SK-N-SH (cell line): Measurements from ENCODE around the gene RBM19. TPM values are rescaled to one million over a fixed set of nuclear protein-coding genes. Genes with fewer than 3 reads are reported as not detected.

Experiments
- CTCF ChIA-PET: fragments of 300-600, 350-600 bp; formaldehyde crosslinking; extraction: SDS; loops from one replicate; lab custom pipeline; 2021; lab: Yijun Ruan, JAX
- POLR2A ChIA-PET: fragments of 350-600 bp; sonication (Branson Sonifier 250); formaldehyde crosslinking; extraction: SDS; loops from one replicate; lab custom pipeline; 2020; ENCODE audit warnings: antibody characterized with exemption, inconsistent platforms; lab: Yijun Ruan, JAX
- DNase-seq: peaks from one replicate; pipeline ENCODE4 v3.0.0; 2012
- H2AFZ ChIP-seq: fragments of 200-600 bp; sonication (generic); 2 replicates; pipeline ENCODE4 v1.8.1; 2016; ENCODE audit warnings: antibody characterized with exemption, mild to moderate bottlenecking, low read depth
- H3F3A ChIP-seq: fragments of 200-600 bp; sonication (generic); replicated peaks from 2 replicates; pipeline ENCODE3; 2016; ENCODE audit warnings: antibody characterized with exemption, mild to moderate bottlenecking; ENCODE audit not compliant: insufficient read depth
- H3K27ac ChIP-seq, 2 experiments: fragments of 200-500 bp in 1 of 2; fragments of 200-600 bp in 1 of 2; sonication (Bioruptor generic) in 1 of 2; sonication (generic), shearing (Covaris generic) in 1 of 2; 2 replicates each; pipeline versions ENCODE4 v1.5.1 to v1.6.1; 2014 to 2016; ENCODE audit warnings: low read depth in 2 of 2, inconsistent platforms in 1 of 2, low read length in 1 of 2, mild to moderate bottlenecking in 1 of 2, mixed read lengths in 1 of 2
- H3K27me3 ChIP-seq: fragments of 200-600 bp; sonication (generic), shearing (Covaris generic); 2 replicates; pipeline ENCODE4 v1.6.1; 2016; ENCODE audit warnings: mixed run types; ENCODE audit not compliant: insufficient read depth
- H3K36me3 ChIP-seq, 2 experiments: fragments of 200-500 bp in 1 of 2; fragments of 200-600 bp in 1 of 2; sonication (Bioruptor generic) in 1 of 2; sonication (generic) in 1 of 2; replicated peaks in 1 of 2; 2 replicates each; pipeline versions ENCODE3 to v1.5.1; 2014 to 2016; ENCODE audit warnings: low read length in 1 of 2, mild to moderate bottlenecking in 1 of 2; ENCODE audit not compliant: insufficient read depth in 2 of 2, control insufficient read depth in 1 of 2
- H3K4me1 ChIP-seq, 2 experiments: fragments of 200-500 bp in 1 of 2; fragments of 200-600 bp in 1 of 2; sonication (Bioruptor generic) in 1 of 2; sonication (generic), shearing (Covaris generic) in 1 of 2; 2 replicates each; pipeline versions ENCODE4 v1.5.1 to v1.6.1; 2014 to 2016; ENCODE audit warnings: low read depth in 1 of 2, low read length in 1 of 2, mixed run types in 1 of 2; ENCODE audit not compliant: insufficient read depth in 2 of 2, control insufficient read depth in 1 of 2
- H3K4me2 ChIP-seq: fragments of 200-600 bp; sonication (generic), shearing (Covaris generic); 2 replicates; pipeline ENCODE4 v1.6.1; 2017; ENCODE audit warnings: mixed run types
- H3K4me3 ChIP-seq, 2 experiments: fragments of 200-500 bp in 1 of 2; fragments of 200-600 bp in 1 of 2; sonication (Bioruptor generic) in 1 of 2; sonication (generic), shearing (Covaris generic) in 1 of 2; 2 replicates each; pipeline versions ENCODE4 v1.5.1 to v1.8.1; 2014 to 2016; ENCODE audit warnings: low read depth in 2 of 2, inconsistent platforms in 1 of 2, low read length in 1 of 2, mild to moderate bottlenecking in 1 of 2, mixed read lengths in 1 of 2, moderate library complexity in 1 of 2
- H3K79me2 ChIP-seq: fragments of 200-600 bp; sonication (generic); 2 replicates; pipeline ENCODE4 v1.8.1; 2017; ENCODE audit warnings: mild to moderate bottlenecking; ENCODE audit not compliant: insufficient read depth
- H3K9ac ChIP-seq: fragments of 200-600 bp; sonication (generic); 2 replicates; pipeline ENCODE4 v1.6.1; 2017; ENCODE audit warnings: mixed run types
- H3K9me2 ChIP-seq: fragments of 200-600 bp; sonication (generic); 2 replicates; pipeline ENCODE4 v1.6.1; 2017; ENCODE audit warnings: mixed run types
- H3K9me3 ChIP-seq: fragments of 200-600 bp; sonication (generic); 2 replicates; pipeline ENCODE4 v1.6.1; 2017; ENCODE audit warnings: mixed run types, mild to moderate bottlenecking, moderate library complexity
- H4K20me1 ChIP-seq: fragments of 200-600 bp; sonication (generic); 2 replicates; pipeline ENCODE4 v1.6.1; 2017; ENCODE audit warnings: mild to moderate bottlenecking, mixed run types; ENCODE audit not compliant: insufficient read depth
- CTCF ChIP-seq: fragments of 200-600 bp; sonication (generic); IDR thresholded peaks from 2 replicates; pipeline ENCODE4 v1.6.1; 2017; ENCODE audit warnings: antibody characterized with exemption, mild to moderate bottlenecking, moderate library complexity
- EP300 ChIP-seq, 2 experiments: IDR thresholded peaks; 2 replicates each; pipeline versions ENCODE4 v1.4.0 to v1.6.1; 2012; ENCODE audit warnings: borderline replicate concordance in 1 of 2, low read depth in 1 of 2, low read length in 1 of 2
- FOSL2 ChIP-seq: IDR thresholded peaks from 2 replicates; pipeline ENCODE4 v1.4.0; 2012; ENCODE audit warnings: low read depth, mild to moderate bottlenecking, moderate library complexity, borderline replicate concordance
- JUND ChIP-seq: IDR thresholded peaks from 2 replicates; pipeline ENCODE4 v1.4.0; 2012
- POLR2AphosphoS5 ChIP-seq: IDR thresholded peaks from 2 replicates; pipeline ENCODE4 v1.6.1; 2012; ENCODE audit warnings: low read depth, low read length
- REST ChIP-seq: IDR thresholded peaks from 2 replicates; pipeline ENCODE4 v1.6.1; 2012; ENCODE audit warnings: mild to moderate bottlenecking, low read depth, low read length, moderate library complexity
- RFX5 ChIP-seq: IDR thresholded peaks from 2 replicates; pipeline ENCODE4 v1.6.1; 2012; ENCODE audit warnings: mild to moderate bottlenecking, improper control_type of control experiment, low read length
- RXRA ChIP-seq: IDR thresholded peaks from 2 replicates; pipeline ENCODE4 v1.4.0; 2012; ENCODE audit warnings: low read depth, mild to moderate bottlenecking, borderline replicate concordance
- TAF1 ChIP-seq: IDR thresholded peaks from 2 replicates; pipeline ENCODE4 v1.6.1; 2012; ENCODE audit warnings: low read depth, mild to moderate bottlenecking, low read length, moderate library complexity, borderline replicate concordance
- WGBS: methylation state at CpG from one replicate; pipeline ENCODE4 v1.1.6; 2017; ENCODE audit warnings: low lambda C conversion rate; 5-methylcytosine and 5-hydroxymethylcytosine counted together
- polyA plus RNA-seq, 3 experiments: library from polyadenylated mRNA; depleted of rRNA; stranded (reverse); fragments of >200 nt; gene quantifications; 2 replicates each; pipeline ENCODE4 v1.2.3, GENCODE V29; 2012
- TF ChIP-seq, protein P1 (sequence below): fragments of 150-350 bp; IDR thresholded peaks from 2 replicates; pipeline ENCODE4 v1.6.1; 2016; ENCODE audit warnings: mild to moderate bottlenecking, low read depth, low read length

The RBM19 gene
- polyA plus RNA-seq, 1 of the 3 experiments (the other 2 are of a cell fraction) = 16.6 TPM

- H3K4me2 ChIP-seq = no peak overlapping the region
- H4K20me1 ChIP-seq = no peaks in the 10 kb centered on the region
- no peak overlapping the region for H2AFZ ChIP-seq
- no peak overlapping the region for H3K4me3 ChIP-seq
- H3K27me3 ChIP-seq = no peaks in the 10 kb centered on the region
- peaks cover 5 to 48% of the 10 kb centered on the region in 2 experiments for H3K36me3 ChIP-seq
- H3F3A ChIP-seq = no peaks in the 10 kb centered on the region
- H3K9ac ChIP-seq = no peak overlapping the region
- TF ChIP-seq REST (no peak), POLR2AphosphoS5 (no peak), JUND (no peak), CTCF (no peak), RFX5 (no peak), EP300 (IDR thresholded peaks at IDR 0.05; ENCODE audit: borderline replicate concordance in 1 of 2, low read depth in 1 of 2, low read length in 1 of 2) (no peak), RXRA (no peak), TAF1 (no peak), FOSL2 (no peak)
- TF ChIP-seq, protein P1, sequence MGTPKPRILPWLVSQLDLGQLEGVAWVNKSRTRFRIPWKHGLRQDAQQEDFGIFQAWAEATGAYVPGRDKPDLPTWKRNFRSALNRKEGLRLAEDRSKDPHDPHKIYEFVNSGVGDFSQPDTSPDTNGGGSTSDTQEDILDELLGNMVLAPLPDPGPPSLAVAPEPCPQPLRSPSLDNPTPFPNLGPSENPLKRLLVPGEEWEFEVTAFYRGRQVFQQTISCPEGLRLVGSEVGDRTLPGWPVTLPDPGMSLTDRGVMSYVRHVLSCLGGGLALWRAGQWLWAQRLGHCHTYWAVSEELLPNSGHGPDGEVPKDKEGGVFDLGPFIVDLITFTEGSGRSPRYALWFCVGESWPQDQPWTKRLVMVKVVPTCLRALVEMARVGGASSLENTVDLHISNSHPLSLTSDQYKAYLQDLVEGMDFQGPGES = no peak
- no peaks in the 10 kb centered on the region for H3K9me3 ChIP-seq
- WGBS = 92% methylated on average over 9 of the region's 9 CpGs
- H3K27ac ChIP-seq = no peak overlapping the region
- H3K4me1 ChIP-seq = no peaks in the 10 kb centered on the region
- ChIA-PET CTCF (interaction anchor here (1.1 kb wide), 1 partner anchor 20 kb away, joined by 3 read pairs; no protein-coding TSS in a partner anchor), POLR2A (no interaction called here)
- H3K79me2 ChIP-seq = no peaks in the 10 kb centered on the region
- no peaks in the 10 kb centered on the region for H3K9me2 ChIP-seq
- no peak for DNase-seq
Observed at GRCh38 chr12:113934946-113935345, 31.2 kb downstream of the RBM19 start.
